ENCODE data around the gene CHCHD4.
"Not testable (repeated sequence)": the region's sequence is repeated elsewhere in the genome, so short reads cannot be mapped to it uniquely, and the experiment has no call there.

The CHCHD4 gene

DNA sequence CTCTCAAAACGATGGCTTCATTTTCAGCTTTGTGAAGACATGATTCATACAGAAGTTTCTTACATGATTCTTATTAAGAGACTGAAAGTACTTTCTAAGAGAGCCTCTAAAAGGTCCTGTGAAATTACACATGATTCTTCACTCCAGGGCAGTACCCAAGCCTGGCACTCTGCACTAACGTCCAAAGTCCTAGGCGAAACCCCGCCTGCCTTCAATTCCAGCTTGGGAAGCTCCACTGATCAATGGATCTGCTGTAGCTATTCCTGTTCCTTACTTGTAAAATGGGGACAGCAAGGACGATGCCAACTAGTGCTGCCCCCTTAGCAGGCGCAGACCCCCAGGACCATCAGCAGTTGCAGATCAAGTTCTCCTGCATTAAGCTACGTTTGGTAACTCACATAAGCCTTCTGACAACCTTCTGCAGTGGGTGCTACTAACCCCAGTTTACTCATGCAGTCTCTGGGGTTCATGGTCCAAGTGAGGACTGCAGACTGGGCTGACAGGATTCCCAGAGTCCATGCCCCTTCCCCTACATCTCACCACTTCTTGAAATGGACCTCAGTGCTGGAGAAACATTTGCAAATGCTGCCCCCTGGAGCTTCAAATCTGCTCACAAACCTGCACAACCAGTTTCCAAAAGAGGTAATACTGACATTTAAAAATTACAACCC lies 10.6 kb downstream of the CHCHD4 start:
- DNase-seq (ENCODE audit: low read depth): no peak
- H3K4me3 ChIP-seq (ENCODE audit: low read depth, low read length): no peak overlapping the region
- TF ChIP-seq, protein P1, sequence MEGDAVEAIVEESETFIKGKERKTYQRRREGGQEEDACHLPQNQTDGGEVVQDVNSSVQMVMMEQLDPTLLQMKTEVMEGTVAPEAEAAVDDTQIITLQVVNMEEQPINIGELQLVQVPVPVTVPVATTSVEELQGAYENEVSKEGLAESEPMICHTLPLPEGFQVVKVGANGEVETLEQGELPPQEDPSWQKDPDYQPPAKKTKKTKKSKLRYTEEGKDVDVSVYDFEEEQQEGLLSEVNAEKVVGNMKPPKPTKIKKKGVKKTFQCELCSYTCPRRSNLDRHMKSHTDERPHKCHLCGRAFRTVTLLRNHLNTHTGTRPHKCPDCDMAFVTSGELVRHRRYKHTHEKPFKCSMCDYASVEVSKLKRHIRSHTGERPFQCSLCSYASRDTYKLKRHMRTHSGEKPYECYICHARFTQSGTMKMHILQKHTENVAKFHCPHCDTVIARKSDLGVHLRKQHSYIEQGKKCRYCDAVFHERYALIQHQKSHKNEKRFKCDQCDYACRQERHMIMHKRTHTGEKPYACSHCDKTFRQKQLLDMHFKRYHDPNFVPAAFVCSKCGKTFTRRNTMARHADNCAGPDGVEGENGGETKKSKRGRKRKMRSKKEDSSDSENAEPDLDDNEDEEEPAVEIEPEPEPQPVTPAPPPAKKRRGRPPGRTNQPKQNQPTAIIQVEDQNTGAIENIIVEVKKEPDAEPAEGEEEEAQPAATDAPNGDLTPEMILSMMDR (IDR thresholded peaks at IDR 0.05; ENCODE audit: insufficient read depth, low read depth, low read length, missing control alignments): no peak

DNA sequence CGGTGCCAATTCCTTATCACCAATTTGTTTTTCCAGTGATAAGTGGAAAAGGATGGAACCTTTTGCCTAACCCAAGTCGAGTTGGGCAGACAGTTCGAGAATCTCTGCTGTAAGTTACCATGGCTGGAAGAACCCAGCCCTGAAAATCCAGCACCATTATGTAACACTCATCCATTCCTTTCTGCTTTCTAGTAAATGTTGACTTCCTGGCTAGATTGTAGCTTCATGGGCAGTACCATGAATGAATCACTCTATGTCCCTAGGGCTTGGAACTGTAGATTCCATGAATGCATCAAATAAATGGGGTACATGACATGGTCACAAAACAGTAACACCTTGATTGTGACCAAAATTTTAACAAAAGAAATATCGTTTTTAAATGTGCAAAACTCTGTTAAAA lies 14.0 kb downstream of the CHCHD4 start:
- TF ChIP-seq, protein P1 (IDR thresholded peaks at IDR 0.05; ENCODE audit: insufficient read depth, low read depth, low read length, missing control alignments): no peak
- H3K4me3 ChIP-seq (ENCODE audit: low read depth, low read length): no peak overlapping the region
- DNase-seq (ENCODE audit: low read depth): no peak

DNA sequence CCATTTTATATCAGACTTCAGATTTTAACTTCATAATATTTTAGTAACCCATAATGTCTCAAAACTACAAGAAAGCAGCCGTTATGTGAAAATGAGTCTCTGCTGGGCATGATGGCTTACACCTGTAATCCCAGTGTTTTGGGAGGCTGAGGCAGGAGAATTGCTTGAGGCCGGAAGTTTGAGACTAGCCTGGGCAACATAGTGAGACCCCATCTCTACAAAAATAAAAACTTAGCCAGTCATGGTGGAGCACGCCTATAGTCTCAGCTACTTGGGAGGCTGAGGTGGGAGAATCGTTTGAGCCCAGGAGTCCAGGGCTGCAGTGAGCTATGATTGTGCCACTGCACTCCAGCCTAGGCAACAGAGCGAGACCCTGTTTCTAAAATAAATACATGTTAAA lies 14.8 kb downstream of the CHCHD4 start:
- not testable (repeated sequence) for DNase-seq (ENCODE audit: low read depth); H3K4me3 ChIP-seq (ENCODE audit: low read depth, low read length)

DNA sequence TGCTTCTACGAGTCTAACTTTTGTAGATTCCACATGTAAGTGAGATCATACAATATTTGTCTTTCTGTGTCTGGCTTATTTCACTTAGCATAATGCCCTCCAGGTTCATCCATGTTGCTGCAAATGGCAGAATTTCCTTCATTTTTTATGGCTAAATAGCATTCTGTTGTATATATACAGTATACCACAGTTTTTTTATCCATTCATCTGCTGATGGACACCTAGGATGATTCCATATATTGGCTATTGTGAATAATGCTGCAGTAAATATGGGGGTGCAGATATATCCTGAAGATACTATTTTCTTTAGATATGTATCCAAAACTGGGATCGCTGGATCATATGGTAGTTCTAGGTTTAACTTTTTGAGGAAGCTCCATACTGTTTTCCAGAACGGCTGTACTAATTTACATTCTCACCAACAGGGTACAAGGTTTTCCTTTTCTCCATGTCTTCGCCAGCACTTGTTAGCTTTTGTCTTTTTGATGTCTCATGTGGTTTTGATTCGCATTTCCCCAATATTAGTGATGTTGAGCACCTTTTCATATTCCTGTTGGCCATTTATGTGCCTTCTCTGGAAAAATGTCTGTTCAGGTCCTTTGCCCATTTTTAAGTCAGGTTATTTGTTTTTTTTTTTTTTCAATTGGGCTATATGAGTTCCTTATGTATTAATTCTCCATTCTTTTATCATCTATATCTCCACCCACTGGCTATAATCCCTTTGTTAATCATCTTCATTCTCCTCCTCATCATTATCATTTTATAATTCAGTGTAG lies 26.9 kb downstream of the CHCHD4 start:
- no peak for DNase-seq (ENCODE audit: low read depth)
- H3K4me3 ChIP-seq (ENCODE audit: low read depth, low read length): no peak overlapping the region
- TF ChIP-seq, protein P1 (IDR thresholded peaks at IDR 0.05; ENCODE audit: insufficient read depth, low read depth, low read length, missing control alignments): no peak

DNA sequence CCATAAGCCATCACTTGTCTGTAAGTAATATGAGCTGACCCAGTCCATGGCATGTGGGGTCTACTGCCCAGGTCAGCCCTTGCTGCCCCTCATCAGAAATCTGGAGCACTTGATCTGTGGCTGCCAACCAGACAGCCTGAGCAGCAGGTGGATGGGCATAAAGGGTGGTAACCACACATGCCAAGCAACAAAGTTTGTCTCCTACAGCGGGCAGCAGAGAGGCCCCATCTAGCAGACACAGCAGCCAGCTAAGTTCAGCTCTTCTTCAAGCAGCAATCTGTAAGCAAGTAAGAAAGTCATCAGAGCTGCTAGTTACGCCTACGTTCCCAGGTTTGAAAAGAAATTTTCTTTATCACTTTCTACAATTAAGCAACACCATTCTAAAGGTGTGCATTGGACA lies 27.9 kb downstream of the CHCHD4 start:
- no peak for DNase-seq (ENCODE audit: low read depth)
- TF ChIP-seq, protein P1 (IDR thresholded peaks at IDR 0.05; ENCODE audit: insufficient read depth, low read depth, low read length, missing control alignments): no peak

DNA sequence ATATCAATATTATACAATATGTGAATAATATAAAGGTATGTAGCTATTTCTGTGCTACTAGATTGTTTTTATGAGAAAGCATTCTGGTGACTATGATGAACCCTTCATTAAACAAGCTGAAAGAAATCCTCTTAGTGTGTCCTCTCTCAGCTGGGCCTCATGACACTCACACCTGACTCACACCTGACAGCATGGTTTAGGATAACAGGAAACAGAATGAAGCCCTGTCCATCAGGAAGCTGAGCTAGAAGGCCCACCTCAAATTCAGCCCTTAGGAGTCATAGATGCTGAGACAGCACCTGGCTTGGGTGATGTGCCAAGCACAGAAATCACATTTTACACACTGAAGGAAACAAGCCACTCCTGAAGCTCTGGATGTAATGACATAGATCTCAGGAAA lies 30.8 kb downstream of the CHCHD4 start:
- DNase-seq (ENCODE audit: low read depth): no peak
- TF ChIP-seq, protein P1 (IDR thresholded peaks at IDR 0.05; ENCODE audit: insufficient read depth, low read depth, low read length, missing control alignments): no peak

More for the DNA sequence above, 27.9 kb downstream of the CHCHD4 start:
- H3K4me3 ChIP-seq (ENCODE audit: low read depth, low read length): no peak overlapping the region

DNA sequence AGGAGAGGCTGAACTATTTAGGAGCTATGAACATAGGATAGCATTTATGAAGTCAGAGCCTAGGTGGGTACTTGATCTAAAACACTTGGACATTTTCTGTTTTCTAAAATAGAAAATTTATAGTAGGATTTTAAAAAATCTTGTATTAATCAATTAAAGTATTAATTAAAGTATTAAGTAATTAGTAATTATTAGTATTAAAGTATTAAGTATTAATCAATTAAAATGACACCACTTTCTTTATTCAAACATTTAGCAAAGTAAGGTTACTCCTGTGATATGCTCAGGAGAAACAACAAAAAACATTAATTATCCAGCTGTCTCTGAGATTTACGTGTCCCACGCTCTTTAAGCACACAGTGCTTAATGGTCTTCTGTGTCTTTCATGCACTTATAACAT lies 32.2 kb downstream of the CHCHD4 start:
- no peak for DNase-seq (ENCODE audit: low read depth)
- TF ChIP-seq, protein P1 (IDR thresholded peaks at IDR 0.05; ENCODE audit: insufficient read depth, low read depth, low read length, missing control alignments): no peak
- H3K4me3 ChIP-seq (ENCODE audit: low read depth, low read length): no peak overlapping the region

More for the DNA sequence above, 30.8 kb downstream of the CHCHD4 start:
- H3K4me3 ChIP-seq (ENCODE audit: low read depth, low read length): no peak overlapping the region

DNA sequence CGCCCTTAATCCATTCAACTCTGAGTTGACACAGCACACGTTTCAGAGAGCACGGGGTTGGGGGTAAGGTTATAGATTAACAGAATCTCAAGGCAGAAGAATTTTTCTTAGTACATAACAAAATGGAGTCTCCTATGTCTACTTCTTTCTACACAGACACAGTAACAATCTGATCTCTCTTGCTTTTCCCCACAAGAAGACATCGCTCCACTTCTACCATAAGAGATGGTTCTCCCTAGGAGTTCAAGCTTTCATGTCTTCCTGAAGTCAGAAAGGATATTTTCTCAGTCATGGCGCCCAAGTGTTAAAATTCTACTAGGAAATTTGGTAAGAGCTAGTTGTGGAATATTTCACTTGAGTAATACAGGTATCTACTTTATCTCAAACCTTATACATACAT lies 32.7 kb downstream of the CHCHD4 start:
- not testable (repeated sequence) for DNase-seq (ENCODE audit: low read depth); H3K4me3 ChIP-seq (ENCODE audit: low read depth, low read length)

DNA sequence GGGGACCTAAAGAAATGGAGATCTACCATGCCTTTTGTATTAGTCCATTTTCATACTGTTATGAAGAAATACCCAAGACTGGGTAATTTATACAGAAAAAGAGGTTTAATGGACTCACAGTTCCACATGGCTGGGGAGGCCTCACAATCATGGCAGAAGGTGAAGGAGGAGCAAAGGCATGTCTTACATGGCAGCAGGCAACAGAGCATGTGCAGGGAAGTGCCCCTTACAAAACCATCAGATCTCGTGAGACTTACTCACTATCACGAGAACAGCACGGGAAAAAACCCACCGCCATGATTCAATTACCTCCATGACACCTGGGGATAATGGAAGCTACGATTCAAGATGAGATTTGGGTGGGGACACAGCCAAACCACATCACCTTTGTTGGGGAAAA lies 37.2 kb downstream of the CHCHD4 start:
- H3K4me3 ChIP-seq (ENCODE audit: low read depth, low read length); DNase-seq (ENCODE audit: low read depth): not testable (repeated sequence)
